HepG2 (cell line): ENCODE measurements around the gene TOR2A. TPM values are rescaled to one million over a fixed set of nuclear protein-coding genes. Genes with fewer than 3 reads are reported as not detected.

Source experiments
- ATAC-seq: fragments of 200-7000 bp; cut with Tn5 transposase; 3 replicates; pipeline ENCODE4 v1.9.1; 2020; ENCODE audit warnings: mild to moderate bottlenecking, moderate library complexity
- BruUV-seq: library from RNA; stranded (reverse); fragments of 400-500 nt; replicated peaks from 2 replicates; lab custom pipeline; 2021; lab: Mats Ljungman, UMichigan
- CTCF ChIA-PET: fragments of 300-600 bp; formaldehyde crosslinking; extraction: SDS; loops from one replicate; lab custom pipeline; 2021; ENCODE audit warnings: low total read pairs, inconsistent platforms, low intra/inter-chr PET ratio; lab: Yijun Ruan, JAX
- POLR2A ChIA-PET: fragments of 350-600 bp; sonication (Branson Sonifier 250); formaldehyde crosslinking; loops from one replicate; lab custom pipeline; 2020; ENCODE audit warnings: antibody characterized with exemption, inconsistent platforms; lab: Yijun Ruan, JAX
- DNase-seq: peaks from one replicate; pipeline ENCODE4 v3.0.0-alpha.2; 2015; ENCODE audit warnings: low spot score
- FAIRE-seq: peaks from 3 replicates; lab custom pipeline; 2011; peaks lifted over from hg19 to GRCh38; lab: Jason Lieb, UNC
- H2AFZ ChIP-seq: one replicate; pipeline ENCODE4 v1.6.1; 2011; ENCODE audit warnings: low read length, inconsistent platforms
- H3K27ac ChIP-seq: fragments of 300-600 bp; 3 replicates; pipeline ENCODE4 v1.8.0; 2011; ENCODE audit warnings: mixed run types, mild to moderate bottlenecking, mixed read lengths, low read length, inconsistent platforms; ENCODE audit not compliant: insufficient read depth; ENCODE audit errors: extremely low read length
- H3K27me3 ChIP-seq, 2 experiments: fragments of 200-600 bp in 1 of 2; 2 replicates in 1 of 2; 3 replicates in 1 of 2; pipeline versions ENCODE4 v1.6.0 to v1.8.0; 2011; ENCODE audit warnings: low read length in 2 of 2, mild to moderate bottlenecking in 2 of 2, moderate library complexity in 2 of 2, inconsistent platforms in 1 of 2; ENCODE audit not compliant: insufficient read depth in 2 of 2, control insufficient read depth in 1 of 2
- H3K36me3 ChIP-seq, 2 experiments: fragments of 200-600 bp in 1 of 2; replicated peaks in 1 of 2; 2 replicates in 1 of 2; 3 replicates in 1 of 2; pipeline versions ENCODE4 v1.5.1 to v1.8.0; 2011; ENCODE audit warnings: low read length in 2 of 2, inconsistent platforms in 1 of 2; ENCODE audit not compliant: insufficient read depth in 2 of 2, control insufficient read depth in 1 of 2
- H3K4me1 ChIP-seq: 2 replicates; pipeline ENCODE4 v1.5.1; 2012; ENCODE audit warnings: low read length, inconsistent platforms; ENCODE audit not compliant: insufficient read depth
- H3K4me2 ChIP-seq: 2 replicates; pipeline ENCODE4 v1.6.0; 2011; ENCODE audit warnings: low read depth, low read length, inconsistent platforms
- H3K4me3 ChIP-seq, 3 experiments: fragments of 200-600 bp in 1 of 3; sonication (generic), shearing (Covaris generic) in 1 of 3; replicated peaks in 1 of 3; 2 replicates each; pipeline ENCODE4 v1.5.1; 2011 to 2016; ENCODE audit warnings: low read length in 3 of 3, inconsistent platforms in 2 of 3, low read depth in 2 of 3, mild to moderate bottlenecking in 2 of 3, control low read depth in 1 of 3, mixed read lengths in 1 of 3; ENCODE audit not compliant: insufficient read depth in 1 of 3
- H3K79me2 ChIP-seq: one replicate; pipeline ENCODE4 v1.6.1; 2011; ENCODE audit warnings: low read length, inconsistent platforms; ENCODE audit not compliant: insufficient read depth
- H3K9ac ChIP-seq: 2 replicates; pipeline ENCODE4 v1.6.0; 2011; ENCODE audit warnings: mild to moderate bottlenecking, low read depth, low read length, inconsistent platforms; ENCODE audit not compliant: insufficient read depth
- H3K9me3 ChIP-seq: 2 replicates; pipeline ENCODE4 v1.5.1; 2012; ENCODE audit warnings: mild to moderate bottlenecking, low read length
- H4K20me1 ChIP-seq: 2 replicates; pipeline ENCODE4 v1.6.0; 2011; ENCODE audit warnings: inconsistent platforms, mild to moderate bottlenecking, low read length, moderate library complexity; ENCODE audit not compliant: insufficient read depth
- CREB3 ChIP-seq: sonication (generic); formaldehyde crosslinking; IDR thresholded peaks from 2 replicates; pipeline ENCODE4 v1.5.0; 2020; ENCODE audit warnings: missing genetic modification reagents
- CREM ChIP-seq, 2 experiments: sonication (generic) in 1 of 2; formaldehyde crosslinking in 1 of 2; IDR thresholded peaks; 2 replicates each; pipeline versions ENCODE4 v1.4.0 to v1.6.1; 2016 to 2020; ENCODE audit warnings: antibody characterized with exemption in 1 of 2, mild to moderate bottlenecking in 1 of 2, missing genetic modification reagents in 1 of 2
- GLMP ChIP-seq: sonication (generic); formaldehyde crosslinking; IDR thresholded peaks from 2 replicates; pipeline ENCODE4 v1.9.0; 2021; ENCODE audit warnings: missing genetic modification reagents, mild to moderate bottlenecking, borderline replicate concordance
- GPBP1L1 ChIP-seq: sonication (generic); formaldehyde crosslinking; IDR thresholded peaks from 2 replicates; pipeline ENCODE4 v1.5.0; 2020; ENCODE audit warnings: mild to moderate bottlenecking, missing genetic modification reagents
- KLF15 ChIP-seq: sonication (generic); formaldehyde crosslinking; IDR thresholded peaks from 2 replicates; pipeline ENCODE4 v1.8.1; 2023; ENCODE audit warnings: borderline replicate concordance, mild to moderate bottlenecking, inconsistent platforms, missing genetic modification reagents, mixed read lengths
- RBAK ChIP-seq: sonication (generic); formaldehyde crosslinking; IDR thresholded peaks from 2 replicates; pipeline ENCODE4 v1.5.1; 2020; ENCODE audit warnings: mild to moderate bottlenecking, missing genetic modification reagents
- RFX1 ChIP-seq: fragments of 450-650 bp; IDR thresholded peaks from 2 replicates; pipeline ENCODE4 v1.6.1; 2017
- SKIL ChIP-seq: sonication (generic); formaldehyde crosslinking; IDR thresholded peaks from 2 replicates; pipeline ENCODE4 v1.8.0; 2022; ENCODE audit warnings: missing genetic modification reagents, mild to moderate bottlenecking, moderate library complexity, borderline replicate concordance
- TP53 ChIP-seq: sonication (generic); formaldehyde crosslinking; conservative IDR thresholded peaks from 2 replicates; pipeline ENCODE4 v1.4.0; 2020; ENCODE audit warnings: missing genetic modification reagents
- ZBTB26 ChIP-seq: IDR thresholded peaks from 2 replicates; pipeline ENCODE4 v1.6.1; 2016; ENCODE audit warnings: missing compliant biosample characterization, missing genetic modification reagents, borderline replicate concordance
- ZNF335 ChIP-seq: sonication (generic); formaldehyde crosslinking; IDR thresholded peaks from 2 replicates; pipeline ENCODE4 v1.4.0; 2020; ENCODE audit warnings: missing genetic modification reagents
- WGBS: methylation state at CpG from one replicate; pipeline ENCODE4 v1.1.6; 2017; ENCODE audit warnings: low lambda C conversion rate; 5-methylcytosine and 5-hydroxymethylcytosine counted together
- in situ Hi-C: cut with HindIII; loops from 2 replicates; pipeline ENCODE4 v1.10.0; 2017; ENCODE audit warnings: low pct_unique_long_range_greater_than_20kb; ENCODE audit not compliant: extremely low pct_ligation_motif_present
- intact Hi-C: fragments of 100-400 bp; cut with micrococcal nuclease; formaldehyde crosslinking; loops from one replicate; pipeline ENCODE4 v1.10.0; 2022; ENCODE audit not compliant: unreplicated experiment
- polyA plus RNA-seq, 8 experiments: library from polyadenylated mRNA; depleted of rRNA in 3 of 8; stranded (reverse) in 7 of 8; unstranded in 1 of 8; fragments of >200 nt; fragmentation: Illumina TruSeq in 4 of 8; extraction: Trizol in 4 of 8; gene quantifications; 2 replicates each; pipeline versions ENCODE4 v1.2.1 to v1.2.3, GENCODE V29; 2011 to 2016; ENCODE audit warnings: low read depth in 4 of 8, missing spikeins in 1 of 8, mixed read lengths in 1 of 8; ENCODE audit not compliant: insufficient read depth in 1 of 8
- total RNA-seq, 5 experiments: library from RNA; depleted of rRNA; stranded (reverse); fragments of >200 nt; fragmentation: Illumina TruSeq; extraction: Trizol; gene quantifications; 2 replicates each; pipeline ENCODE4 v1.2.3, GENCODE V29; 2016; ENCODE audit warnings: low read depth in 1 of 5

Gene TOR2A
- total and polyA plus RNA-seq, 2 of the 13 experiments (the other 11 are each of a cell fraction or from before 2014, with no cell fraction given), result 3.5 to 7.2 TPM

GRCh38 chr9:127755061-127756060 is 20.3 kb upstream of the TOR2A start:
- CTCF ChIA-PET, result no interaction called here
- no peak overlapping the region for H3K4me3 ChIP-seq
- no peak for TF ChIP-seq RFX1
- no peak for TF ChIP-seq KLF15 (CRISPR knock-in tag)
- TF ChIP-seq SKIL, result no peak
- no peak for TF ChIP-seq GPBP1L1
- no peak for TF ChIP-seq ZBTB26 (CRISPR knock-in tag)
- TF ChIP-seq ZNF335 (CRISPR knock-in tag), result no peak
- no peak for TF ChIP-seq CREM (IDR thresholded peaks at IDR 0.05)
- TF ChIP-seq CREM (CRISPR knock-in tag; IDR thresholded peaks at IDR 0.05), result no peak
- no peak for TF ChIP-seq RBAK (CRISPR knock-in tag)
- no peak for TF ChIP-seq CREB3 (CRISPR knock-in tag)
- TF ChIP-seq TP53 (CRISPR knock-in tag), result no peak
- no peak for TF ChIP-seq GLMP (CRISPR knock-in tag)
- TF ChIP-seq, all 625 proteins: peak for 0
- intact Hi-C loops, result no loop called here
- ATAC-seq (no peak), DNase-seq (no peak), FAIRE-seq (no peak)
- Histone ChIP-seq H3K9ac (no peak overlapping the region), H3K27ac (no peak overlapping the region), H4K20me1 (no peaks in the 10 kb centered on the region), H3K79me2 (no peaks in the 10 kb centered on the region), H3K4me2 (no peak overlapping the region), H3K9me3 (no peaks in the 10 kb centered on the region), H2AFZ (no peak overlapping the region), H3K36me3 (no peaks in the 10 kb centered on the region), H3K27me3 (peaks cover 0 to 45% of the 10 kb centered on the region in 2 experiments; a peak in 3 of 5 replicates), H3K4me1 (no peaks in the 10 kb centered on the region)
- in situ Hi-C loops, result no loop called here
- BruUV-seq, result no TSS peak
- POLR2A ChIA-PET, result no interaction called here
- WGBS, result 28% methylated on average over 14 of the region's 61 CpGs
